ENCODE measurements around the gene PCDH1. TPM values are rescaled to one million over a fixed set of nuclear protein-coding genes. Genes with fewer than 3 reads are reported as not detected.

The PCDH1 gene
- total and polyA plus RNA-seq, 2 of the 13 experiments (the other 11 are each of a cell fraction or from before 2014, with no cell fraction given), result 0.11 to 0.83 TPM

- TF ChIP-seq ZHX2 (IDR thresholded peaks at IDR 0.05; ENCODE audit: low read depth), result no peak
- TF ChIP-seq ZHX2 (CRISPR knock-in tag; IDR thresholded peaks at IDR 0.05; ENCODE audit: borderline replicate concordance), result no peak
- no peak for TF ChIP-seq PCBP2 (optimal IDR thresholded peaks at IDR 0.05; ENCODE audit: low read depth, low read length, poor library complexity, severe bottlenecking)
- no peak for TF ChIP-seq NFE2L1 (CRISPR knock-in tag; IDR thresholded peaks at IDR 0.05; ENCODE audit: borderline replicate concordance)
Observed at GRCh38 chr5:141869514-141869913, 8.7 kb downstream of the PCDH1 start (continued).

- no peak overlapping the region for H3K4me2 ChIP-seq (ENCODE audit: low read depth, low read length)
- WGBS (ENCODE audit: low lambda C conversion rate), result 48% methylated on average over 5 of the region's 14 CpGs
- in situ Hi-C loops (cut with HindIII; ENCODE audit: extremely low pct_ligation_motif_present, low pct_unique_long_range_greater_than_20kb), result no loop called here
- ChIA-PET CTCF (ENCODE audit: low intra/inter-chr PET ratio, low total read pairs) (no interaction called here), POLR2A (no interaction called here)
- H3K27me3 ChIP-seq (ENCODE audit: control insufficient read depth in 1 of 2, insufficient read depth in 2 of 2, low read length in 2 of 2), result peaks cover 1 to 47% of the 10 kb centered on the region in 2 experiments; a peak in 3 of 5 replicates
- no peaks in the 10 kb centered on the region for H3K79me2 ChIP-seq (ENCODE audit: insufficient read depth, low read length)
- H2AFZ ChIP-seq (ENCODE audit: low read length), result no peak overlapping the region
- H3K27ac ChIP-seq (ENCODE audit: extremely low read length, insufficient read depth, low read length), result no peak overlapping the region
- intact Hi-C loops (cut with micrococcal nuclease; ENCODE audit: unreplicated experiment), result no loop called here
- no peaks in the 10 kb centered on the region for H3K9me3 ChIP-seq (ENCODE audit: low read length)
- no peaks in the 10 kb centered on the region for H3K36me3 ChIP-seq (replicated peaks in 1 of 2; ENCODE audit: control insufficient read depth in 1 of 2, insufficient read depth in 2 of 2, low read length in 2 of 2)
- no peak for DNase-seq (ENCODE audit: low spot score)
- peaks cover 19% of the 10 kb centered on the region for H3K4me1 ChIP-seq (ENCODE audit: insufficient read depth, low read length)
- H3K9ac ChIP-seq (ENCODE audit: insufficient read depth, low read depth, low read length), result no peak overlapping the region
- BruUV-seq (replicated peaks), result no TSS peak
- ATAC-seq, result no peak
- FAIRE-seq, result no peak
- TF ChIP-seq SMAD1 (CRISPR knock-in tag; IDR thresholded peaks at IDR 0.05; ENCODE audit: borderline replicate concordance, low read depth), result no peak
- TF ChIP-seq HNRNPH1 (optimal IDR thresholded peaks at IDR 0.05; ENCODE audit: low read depth, low read length), result no peak
- no peak for TF ChIP-seq ZNF703 (CRISPR knock-in tag; IDR thresholded peaks at IDR 0.05; ENCODE audit: borderline replicate concordance)
- no peak for TF ChIP-seq THYN1 (CRISPR knock-in tag; IDR thresholded peaks at IDR 0.05; ENCODE audit: borderline replicate concordance, low read depth)
- TF ChIP-seq ZBTB1 (CRISPR knock-in tag; IDR thresholded peaks at IDR 0.05; ENCODE audit: borderline replicate concordance), result no peak
- no peak for TF ChIP-seq NFIB (CRISPR knock-in tag; IDR thresholded peaks at IDR 0.05; ENCODE audit: borderline replicate concordance)
- TF ChIP-seq IRX3 (CRISPR knock-in tag; IDR thresholded peaks at IDR 0.05; ENCODE audit: borderline replicate concordance, low read depth), result no peak
- no peak for TF ChIP-seq SRF (IDR thresholded peaks at IDR 0.05; ENCODE audit: low read depth, low read length)
- TF ChIP-seq BCL6 (CRISPR knock-in tag; IDR thresholded peaks at IDR 0.05), result no peak
- TF ChIP-seq RFX3 (CRISPR knock-in tag; IDR thresholded peaks at IDR 0.05), result no peak
- no peak for TF ChIP-seq NR2C2 (CRISPR knock-in tag; IDR thresholded peaks at IDR 0.05; ENCODE audit: borderline replicate concordance)
- no peak overlapping the region for H3K4me3 ChIP-seq (replicated peaks in 1 of 3; ENCODE audit: insufficient read depth in 1 of 3, low read depth in 2 of 3, low read length in 3 of 3)
- no peaks in the 10 kb centered on the region for H4K20me1 ChIP-seq (ENCODE audit: insufficient read depth, low read length)
Observed at GRCh38 chr5:141869040-141869439, 9.2 kb downstream of the PCDH1 start.
